RWPE1 (cell line): ENCODE results near the gene OR2F2.

ENCODE experiments used
- CTCF ChIA-PET: fragments of 350-600 bp; sonication (Branson Sonifier 250); formaldehyde crosslinking; extraction: SDS; loops from one replicate; lab custom pipeline; 2021; lab: Yijun Ruan, JAX
- POLR2A ChIA-PET: fragments of 400-600 bp; formaldehyde crosslinking; extraction: SDS; loops from one replicate; lab custom pipeline; 2020; ENCODE audit warnings: antibody characterized with exemption; ENCODE audit not compliant: low non-redundant PET; lab: Yijun Ruan, JAX
- DNase-seq: peaks from one replicate; pipeline ENCODE4 v3.0.0; 2012; ENCODE audit warnings: low spot score
- H3K27ac ChIP-seq: fragments of 450-650 bp; 2 replicates; pipeline ENCODE4 v1.5.1; 2017
- CTCF ChIP-seq: fragments of 450-650 bp; conservative IDR thresholded peaks from 2 replicates; pipeline ENCODE4 v1.5.1; 2017; ENCODE audit warnings: low read depth, mild to moderate bottlenecking

OR2F2 gene

GRCh38 chr7:143973870-143974416 lies 38.9 kb downstream of the OR2F2 start:
- TF ChIP-seq CTCF, result no peak
- ChIA-PET CTCF (no interaction called here), POLR2A (no interaction called here)
- H3K27ac ChIP-seq, result no peak overlapping the region
- no peak for DNase-seq

DNA sequence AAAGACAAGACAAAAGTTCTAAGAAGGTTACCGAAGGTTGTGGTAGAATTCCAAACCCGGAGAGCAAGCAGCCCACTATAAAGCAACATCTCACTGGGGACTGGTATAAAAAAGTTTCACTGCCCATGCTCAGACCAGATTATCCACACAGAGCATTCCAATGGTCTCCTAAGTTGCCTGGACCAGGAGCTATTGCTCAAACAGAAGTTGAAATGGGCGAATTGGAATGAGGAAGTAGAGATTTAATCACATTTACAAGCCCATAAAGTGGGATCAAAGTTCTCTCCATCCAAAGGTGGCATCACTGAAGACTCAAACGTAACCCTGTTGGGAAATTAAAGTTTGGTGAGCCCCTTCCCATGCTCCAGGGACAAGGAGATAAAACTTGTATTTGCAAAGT lies 39.4 kb downstream of the OR2F2 start:
- ChIA-PET POLR2A (no interaction called here), CTCF (no interaction called here)
- no peak for DNase-seq
- H3K27ac ChIP-seq, result no peak overlapping the region
- TF ChIP-seq CTCF, result no peak

- POLR2A ChIA-PET, result no interaction called here
- CTCF ChIA-PET, result no interaction called here
- no peak for DNase-seq
Observed at GRCh38 chr7:143975617-143976016, 40.6 kb downstream of the OR2F2 start.

GRCh38 chr7:143978585-143978984 lies 43.6 kb downstream of the OR2F2 start:
- CTCF ChIA-PET, result no interaction called here
- TF ChIP-seq CTCF, result no peak
- POLR2A ChIA-PET, result no interaction called here
- no peak for DNase-seq
- no peak overlapping the region for H3K27ac ChIP-seq

More at GRCh38 chr7:143975617-143976016, 40.6 kb downstream of the OR2F2 start:
- no peak overlapping the region for H3K27ac ChIP-seq
- TF ChIP-seq CTCF, result no peak

- no peak overlapping the region for H3K27ac ChIP-seq
- peak; percentile 47 for DNase-seq
- no peak for TF ChIP-seq CTCF
- POLR2A ChIA-PET, result no interaction called here
- CTCF ChIA-PET, result no interaction called here
Observed at GRCh38 chr7:143979359-143979758, 44.3 kb downstream of the OR2F2 start.

DNA sequence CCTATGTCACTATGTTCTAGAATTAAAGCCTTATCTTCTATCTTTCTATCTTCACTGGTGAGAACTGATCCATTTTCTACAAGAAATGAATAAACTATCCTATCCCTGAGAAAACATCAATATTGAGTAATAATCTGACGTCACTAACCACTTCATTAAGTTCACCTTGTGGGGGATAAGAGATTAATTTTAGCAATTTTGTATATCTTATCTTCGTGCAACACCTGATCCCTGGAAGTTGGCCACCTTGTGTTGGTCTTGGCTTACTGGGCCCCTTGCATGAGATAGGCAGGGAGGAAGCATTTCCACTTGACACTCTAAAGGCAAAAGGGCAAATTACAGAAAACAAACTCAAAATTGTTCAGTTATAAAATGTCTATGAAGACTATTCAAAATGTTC lies 45.0 kb downstream of the OR2F2 start:
- CTCF ChIA-PET, result no interaction called here
- no peak for TF ChIP-seq CTCF
- DNase-seq, result no peak
- POLR2A ChIA-PET, result no interaction called here
- no peak overlapping the region for H3K27ac ChIP-seq
